Measurements from ENCODE around the gene CMSS1. TPM values are rescaled to one million over a fixed set of nuclear protein-coding genes. Genes with fewer than 3 reads are reported as not detected.
"Not testable (repeated sequence)": the region's sequence is repeated elsewhere in the genome, so short reads cannot be mapped to it uniquely, and the experiment has no call there.

Gene CMSS1
- total RNA-seq, 2 donors from 2014 or later: 18.1 to 22.7 TPM

- H3K27me3 ChIP-seq (replicated peaks; ENCODE audit: insufficient read depth): no peaks in the 10 kb centered on the region
- no peak overlapping the region for H3K27ac ChIP-seq
- H3K36me3 ChIP-seq: no peaks in the 10 kb centered on the region
- H3K4me1 ChIP-seq (ENCODE audit: control insufficient read depth in 1 of 2, low read depth in 2 of 2): peaks cover 20 to 47% of the 10 kb centered on the region in 2 donors
- DNase-seq (ENCODE audit: low spot score) (no peak), ATAC-seq (ENCODE audit: insufficient number of reproducible peaks, low FRiP score, low read depth) (no peak)
- TF ChIP-seq, protein P1, sequence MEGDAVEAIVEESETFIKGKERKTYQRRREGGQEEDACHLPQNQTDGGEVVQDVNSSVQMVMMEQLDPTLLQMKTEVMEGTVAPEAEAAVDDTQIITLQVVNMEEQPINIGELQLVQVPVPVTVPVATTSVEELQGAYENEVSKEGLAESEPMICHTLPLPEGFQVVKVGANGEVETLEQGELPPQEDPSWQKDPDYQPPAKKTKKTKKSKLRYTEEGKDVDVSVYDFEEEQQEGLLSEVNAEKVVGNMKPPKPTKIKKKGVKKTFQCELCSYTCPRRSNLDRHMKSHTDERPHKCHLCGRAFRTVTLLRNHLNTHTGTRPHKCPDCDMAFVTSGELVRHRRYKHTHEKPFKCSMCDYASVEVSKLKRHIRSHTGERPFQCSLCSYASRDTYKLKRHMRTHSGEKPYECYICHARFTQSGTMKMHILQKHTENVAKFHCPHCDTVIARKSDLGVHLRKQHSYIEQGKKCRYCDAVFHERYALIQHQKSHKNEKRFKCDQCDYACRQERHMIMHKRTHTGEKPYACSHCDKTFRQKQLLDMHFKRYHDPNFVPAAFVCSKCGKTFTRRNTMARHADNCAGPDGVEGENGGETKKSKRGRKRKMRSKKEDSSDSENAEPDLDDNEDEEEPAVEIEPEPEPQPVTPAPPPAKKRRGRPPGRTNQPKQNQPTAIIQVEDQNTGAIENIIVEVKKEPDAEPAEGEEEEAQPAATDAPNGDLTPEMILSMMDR (IDR thresholded peaks at IDR 0.05): no peak
- H3K9me3 ChIP-seq: no peaks in the 10 kb centered on the region
- no peak overlapping the region for H3K4me3 ChIP-seq
These were observed 273.0 kb downstream of the CMSS1 start for GRCh38 chr3:100090669-100091005.

DNA sequence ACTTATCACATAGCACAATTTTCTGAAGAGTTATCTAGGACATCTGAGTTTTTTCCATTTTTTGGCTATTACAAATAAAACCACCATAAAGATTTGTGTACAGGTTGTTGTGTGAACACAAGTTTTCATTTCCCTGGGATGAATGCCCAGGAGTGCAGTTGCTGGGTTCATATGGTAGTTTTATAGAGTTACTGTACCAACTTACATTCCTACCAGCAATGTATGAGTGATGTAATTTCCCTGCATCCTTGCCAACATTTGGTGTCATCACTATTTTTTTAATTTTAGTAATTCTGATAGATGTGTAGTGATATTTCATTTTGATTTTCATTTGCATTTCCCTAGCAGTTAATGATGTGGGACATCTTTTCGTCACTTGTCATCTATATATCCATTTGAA lies 276.2 kb downstream of the CMSS1 start:
- Histone ChIP-seq H3K9me3 (no peaks in the 10 kb centered on the region), H3K27me3 (replicated peaks; ENCODE audit: insufficient read depth) (no peaks in the 10 kb centered on the region), H3K4me3 (no peak overlapping the region), H3K27ac (no peak overlapping the region), H3K4me1 (ENCODE audit: control insufficient read depth in 1 of 2, low read depth in 2 of 2) (peaks cover 17 to 39% of the 10 kb centered on the region in 2 donors), H3K36me3 (no peaks in the 10 kb centered on the region)
- no peak for DNase-seq (ENCODE audit: low spot score)
- ATAC-seq (ENCODE audit: insufficient number of reproducible peaks, low FRiP score, low read depth): no peak
- TF ChIP-seq, protein P1 (IDR thresholded peaks at IDR 0.05): no peak

- not testable (repeated sequence) for H3K27me3 ChIP-seq (replicated peaks; ENCODE audit: insufficient read depth); H3K4me3 ChIP-seq; H3K36me3 ChIP-seq; H3K9me3 ChIP-seq; DNase-seq (ENCODE audit: low spot score); ATAC-seq (ENCODE audit: insufficient number of reproducible peaks, low FRiP score, low read depth)
- Histone ChIP-seq H3K27ac (peak overlapping the region; percentile 54 to 80), H3K4me1 (ENCODE audit: control insufficient read depth in 1 of 2, low read depth in 2 of 2) (peaks cover 17 to 39% of the 10 kb centered on the region in 2 donors)
These were observed 278.6 kb downstream of the CMSS1 start for GRCh38 chr3:100096286-100096685.

- H3K27me3 ChIP-seq (replicated peaks; ENCODE audit: insufficient read depth): no peaks in the 10 kb centered on the region
- peak overlapping the region; percentile 54 to 80 for H3K27ac ChIP-seq
- no peak for ATAC-seq (ENCODE audit: insufficient number of reproducible peaks, low FRiP score, low read depth)
- no peak overlapping the region for H3K4me3 ChIP-seq
- no peaks in the 10 kb centered on the region for H3K9me3 ChIP-seq
- peaks cover 17 to 39% of the 10 kb centered on the region in 2 donors for H3K4me1 ChIP-seq (ENCODE audit: control insufficient read depth in 1 of 2, low read depth in 2 of 2)
- no peaks in the 10 kb centered on the region for H3K36me3 ChIP-seq
- no peak for DNase-seq (ENCODE audit: low spot score)
- TF ChIP-seq, protein P1 (IDR thresholded peaks at IDR 0.05): no peak
These were observed 279.2 kb downstream of the CMSS1 start for GRCh38 chr3:100096866-100097265.

GRCh38 chr3:100097919-100098783 lies 280.5 kb downstream of the CMSS1 start:
- no peaks in the 10 kb centered on the region for H3K27me3 ChIP-seq (replicated peaks; ENCODE audit: insufficient read depth)
- H3K27ac ChIP-seq: peak overlapping the region; percentile 54 to 80
- H3K4me3 ChIP-seq: no peak overlapping the region
- TF ChIP-seq, protein P1 (IDR thresholded peaks at IDR 0.05): no peak
- ATAC-seq (ENCODE audit: insufficient number of reproducible peaks, low FRiP score, low read depth): no peak
- peaks cover 17 to 48% of the 10 kb centered on the region in 2 donors for H3K4me1 ChIP-seq (ENCODE audit: control insufficient read depth in 1 of 2, low read depth in 2 of 2)
- no peaks in the 10 kb centered on the region for H3K9me3 ChIP-seq
- no peaks in the 10 kb centered on the region for H3K36me3 ChIP-seq
- DNase-seq (ENCODE audit: low spot score): no peak

DNA sequence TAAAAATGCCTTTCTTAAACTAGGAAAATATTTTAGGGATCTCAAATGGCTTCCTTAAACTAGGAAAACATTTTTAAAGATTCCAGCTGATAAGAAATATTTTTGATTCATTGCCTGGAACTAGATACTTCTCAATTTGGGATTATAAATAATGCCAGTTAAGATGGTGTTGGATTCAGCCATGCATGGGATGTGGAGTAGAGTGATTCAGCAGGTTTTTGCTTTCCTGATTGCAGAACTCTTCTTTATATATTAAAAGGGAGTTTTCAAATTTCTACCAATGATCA lies 281.1 kb downstream of the CMSS1 start:
- H3K27ac ChIP-seq: peak overlapping the region; percentile 46 to 80
- ATAC-seq (ENCODE audit: insufficient number of reproducible peaks, low FRiP score, low read depth) (no peak), DNase-seq (ENCODE audit: low spot score) (no peak)

More for the DNA sequence above, 281.1 kb downstream of the CMSS1 start:
- Histone ChIP-seq H3K9me3 (no peaks in the 10 kb centered on the region), H3K36me3 (no peaks in the 10 kb centered on the region), H3K4me1 (ENCODE audit: control insufficient read depth in 1 of 2, low read depth in 2 of 2) (peaks cover 17 to 53% of the 10 kb centered on the region in 2 donors), H3K27me3 (replicated peaks; ENCODE audit: insufficient read depth) (no peaks in the 10 kb centered on the region), H3K4me3 (no peak overlapping the region)
- TF ChIP-seq, protein P1 (IDR thresholded peaks at IDR 0.05): no peak
